GM23338 (cell line): Measurements from ENCODE around the gene TPM1. TPM values are rescaled to one million over a fixed set of nuclear protein-coding genes. Genes with fewer than 3 reads are reported as not detected.

Source experiments
- ATAC-seq: fragments of 200-7000 bp; cut with Tn5 transposase; 3 replicates; pipeline ENCODE4 v1.9.1; 2020
- DNase-seq: peaks from one replicate; pipeline ENCODE4 v3.0.0-alpha.2; 2015; ENCODE audit warnings: low spot score
- H2AFZ ChIP-seq: fragments of 200-600 bp; sonication (generic); 2 replicates; pipeline ENCODE4 v1.8.0; 2016; ENCODE audit warnings: antibody characterized with exemption, mild to moderate bottlenecking, moderate library complexity
- H3F3A ChIP-seq: fragments of 200-600 bp; sonication (generic); replicated peaks from 2 replicates; pipeline ENCODE4 v1.8.0; 2017; ENCODE audit warnings: antibody characterized with exemption, mixed run types, low read depth
- H3K27ac ChIP-seq: fragments of 200-600 bp; sonication (generic); 2 replicates; pipeline ENCODE4 v1.6.1; 2016; ENCODE audit warnings: low read depth
- H3K27me3 ChIP-seq: fragments of 200-600 bp; sonication (generic); 2 replicates; pipeline ENCODE4 v1.8.0; 2016; ENCODE audit warnings: mild to moderate bottlenecking, mixed run types, moderate library complexity; ENCODE audit not compliant: insufficient read depth
- H3K36me3 ChIP-seq: fragments of 200-600 bp; sonication (generic); 2 replicates; pipeline ENCODE4 v1.8.0; 2016; ENCODE audit warnings: mild to moderate bottlenecking; ENCODE audit not compliant: insufficient read depth
- H3K4me1 ChIP-seq: fragments of 200-600 bp; sonication (generic); 2 replicates; pipeline ENCODE4 v1.8.0; 2016; ENCODE audit warnings: mild to moderate bottlenecking, moderate library complexity; ENCODE audit not compliant: insufficient read depth
- H3K4me2 ChIP-seq: fragments of 200-600 bp; sonication (generic); 2 replicates; pipeline ENCODE4 v1.7.1; 2017; ENCODE audit warnings: mixed run types
- H3K4me3 ChIP-seq: fragments of 200-600 bp; sonication (generic); 2 replicates; pipeline ENCODE4 v1.6.1; 2016; ENCODE audit warnings: mixed run types
- H3K79me2 ChIP-seq: fragments of 200-600 bp; sonication (generic); replicated peaks from 2 replicates; pipeline ENCODE4 v1.8.0; 2017; ENCODE audit warnings: mild to moderate bottlenecking; ENCODE audit not compliant: insufficient read depth
- H3K9me2 ChIP-seq: fragments of 200-600 bp; sonication (generic); 2 replicates; pipeline ENCODE4 v1.8.0; 2017; ENCODE audit not compliant: insufficient read depth
- H4K20me1 ChIP-seq: fragments of 200-600 bp; sonication (generic); replicated peaks from 2 replicates; pipeline ENCODE4 v1.8.0; 2017; ENCODE audit warnings: mild to moderate bottlenecking; ENCODE audit not compliant: insufficient read depth
- H3K27ac Mint-ChIP-seq: 2 replicates; pipeline ENCODE4 v1.8.0; 2020; ENCODE audit warnings: inconsistent platforms, mild to moderate bottlenecking, moderate library complexity, mixed read lengths
- H3K27me3 Mint-ChIP-seq: 3 replicates; pipeline ENCODE4 v1.8.0; 2022; ENCODE audit warnings: low read depth, mild to moderate bottlenecking, moderate library complexity, mixed read lengths, inconsistent platforms; ENCODE audit not compliant: insufficient read depth, poor library complexity
- H3K36me3 Mint-ChIP-seq: 3 replicates; pipeline ENCODE4 v1.8.0; 2021; ENCODE audit warnings: low read depth, mild to moderate bottlenecking, inconsistent platforms, moderate library complexity, mixed read lengths
- H3K4me1 Mint-ChIP-seq: 3 replicates; pipeline ENCODE4 v1.8.0; 2020; ENCODE audit warnings: mild to moderate bottlenecking, inconsistent platforms, mixed read lengths
- H3K4me3 Mint-ChIP-seq: 3 replicates; pipeline ENCODE4 v1.8.0; 2021; ENCODE audit warnings: moderate library complexity, mild to moderate bottlenecking, inconsistent platforms, mixed read lengths
- H3K9me3 Mint-ChIP-seq: 3 replicates; pipeline ENCODE4 v1.8.0; 2020; ENCODE audit warnings: moderate library complexity, mild to moderate bottlenecking, inconsistent platforms, mixed read lengths
- ETS1 ChIP-seq: IDR thresholded peaks from 2 replicates; pipeline ENCODE4 v1.6.1; 2016; ENCODE audit warnings: antibody characterized with exemption
- EZH2 ChIP-seq: fragments of 200-600 bp; sonication (generic); IDR thresholded peaks from one replicate; pipeline ENCODE4 v1.8.0; 2017; ENCODE audit warnings: antibody characterized with exemption, mild to moderate bottlenecking, low read depth; ENCODE audit not compliant: unreplicated experiment
- EZH2phosphoT487 ChIP-seq: fragments of 200-600 bp; sonication (generic); IDR thresholded peaks from one replicate; pipeline ENCODE4 v1.8.1; 2018; ENCODE audit warnings: antibody characterized with exemption; ENCODE audit not compliant: unreplicated experiment
- JUNB ChIP-seq: IDR thresholded peaks from one replicate; pipeline ENCODE4 v1.6.1; 2016; ENCODE audit warnings: antibody characterized with exemption; ENCODE audit not compliant: unreplicated experiment
- NANOG ChIP-seq: IDR thresholded peaks from 2 replicates; pipeline ENCODE4 v1.6.1; 2016; ENCODE audit warnings: antibody characterized with exemption, borderline replicate concordance
- REST ChIP-seq: IDR thresholded peaks from one replicate; pipeline ENCODE4 v1.6.1; 2018; ENCODE audit warnings: antibody characterized with exemption; ENCODE audit not compliant: unreplicated experiment
- STAT1 ChIP-seq: IDR thresholded peaks from one replicate; pipeline ENCODE4 v1.6.1; 2016; ENCODE audit warnings: antibody characterized with exemption; ENCODE audit not compliant: unreplicated experiment
- ZNF114 ChIP-seq: fragments of 250-450 bp; sonication (Bioruptor Pico); IDR thresholded peaks from 2 replicates; pipeline ENCODE4 v1.5.0; 2020; ENCODE audit warnings: mild to moderate bottlenecking, moderate library complexity
- ZNF331 ChIP-seq: fragments of 250-450 bp; sonication (Bioruptor Pico); IDR thresholded peaks from 2 replicates; pipeline ENCODE4 v1.5.0; 2020; ENCODE audit warnings: low read depth, mild to moderate bottlenecking, moderate library complexity
- polyA plus RNA-seq: library from polyadenylated mRNA; unstranded; fragments of >200 nt; fragmentation: Nextera tagmentation; extraction: Ambion mirVana; gene quantifications from 2 replicates; pipeline ENCODE4 v1.2.1, GENCODE V29; 2016
- total RNA-seq: library from RNA; depleted of rRNA; stranded (reverse); fragments of >200 nt; shearing (Covaris generic); gene quantifications from 2 replicates; pipeline ENCODE4 v1.2.3, GENCODE V29; 2014
- TF ChIP-seq, protein P1 (sequence below), 2 experiments: fragments of 200-600 bp in 1 of 2; sonication (generic) in 1 of 2; conservative IDR thresholded peaks; 2 replicates each; pipeline versions ENCODE4 v1.5.1 to v1.6.1; 2016 to 2017; ENCODE audit warnings: antibody characterized with exemption in 2 of 2, low read depth in 2 of 2, mild to moderate bottlenecking in 2 of 2, moderate library complexity in 1 of 2
- TF ChIP-seq, protein P2 (sequence below): fragments of 250-450 bp; sonication (Bioruptor Pico); IDR thresholded peaks from 2 replicates; pipeline ENCODE4 v1.5.0; 2020; ENCODE audit warnings: mild to moderate bottlenecking, moderate library complexity

TPM1 gene
- total and polyA plus RNA-seq, 2 experiments from 2014 or later = 449 to 913 TPM

GRCh38 chr15:63086947-63087346, 44.4 kb downstream of the TPM1 start:
- Mint-ChIP-seq H3K4me1 (peaks cover 40% of the 10 kb centered on the region), H3K27ac (no peak overlapping the region)

More at GRCh38 chr15:63086947-63087346, 44.4 kb downstream of the TPM1 start:
- no peaks in the 10 kb centered on the region for H3K9me3 Mint-ChIP-seq
- no peaks in the 10 kb centered on the region for H3K36me3 ChIP-seq
- no peak for ATAC-seq
- no peaks in the 10 kb centered on the region for H3K79me2 ChIP-seq
- no peaks in the 10 kb centered on the region for H3K27me3 ChIP-seq
- no peaks in the 10 kb centered on the region for H4K20me1 ChIP-seq
- peaks cover 1% of the 10 kb centered on the region for H3K27me3 Mint-ChIP-seq
- no peak for DNase-seq
- peak overlapping the region; percentile 47; the same call in 1 of the 2 replicates for H2AFZ ChIP-seq
- H3K4me3 Mint-ChIP-seq = no peak overlapping the region
- no peak for TF ChIP-seq JUNB
- TF ChIP-seq NANOG = no peak
- TF ChIP-seq, protein P1, sequence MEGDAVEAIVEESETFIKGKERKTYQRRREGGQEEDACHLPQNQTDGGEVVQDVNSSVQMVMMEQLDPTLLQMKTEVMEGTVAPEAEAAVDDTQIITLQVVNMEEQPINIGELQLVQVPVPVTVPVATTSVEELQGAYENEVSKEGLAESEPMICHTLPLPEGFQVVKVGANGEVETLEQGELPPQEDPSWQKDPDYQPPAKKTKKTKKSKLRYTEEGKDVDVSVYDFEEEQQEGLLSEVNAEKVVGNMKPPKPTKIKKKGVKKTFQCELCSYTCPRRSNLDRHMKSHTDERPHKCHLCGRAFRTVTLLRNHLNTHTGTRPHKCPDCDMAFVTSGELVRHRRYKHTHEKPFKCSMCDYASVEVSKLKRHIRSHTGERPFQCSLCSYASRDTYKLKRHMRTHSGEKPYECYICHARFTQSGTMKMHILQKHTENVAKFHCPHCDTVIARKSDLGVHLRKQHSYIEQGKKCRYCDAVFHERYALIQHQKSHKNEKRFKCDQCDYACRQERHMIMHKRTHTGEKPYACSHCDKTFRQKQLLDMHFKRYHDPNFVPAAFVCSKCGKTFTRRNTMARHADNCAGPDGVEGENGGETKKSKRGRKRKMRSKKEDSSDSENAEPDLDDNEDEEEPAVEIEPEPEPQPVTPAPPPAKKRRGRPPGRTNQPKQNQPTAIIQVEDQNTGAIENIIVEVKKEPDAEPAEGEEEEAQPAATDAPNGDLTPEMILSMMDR (conservative IDR thresholded peaks at IDR 0.05; ENCODE audit: low read depth in 2 of 2) = no peak
- no peak for TF ChIP-seq STAT1
- TF ChIP-seq REST = no peak
- no peak for TF ChIP-seq EZH2phosphoT487
- TF ChIP-seq EZH2 = no peak
- TF ChIP-seq, protein P2, sequence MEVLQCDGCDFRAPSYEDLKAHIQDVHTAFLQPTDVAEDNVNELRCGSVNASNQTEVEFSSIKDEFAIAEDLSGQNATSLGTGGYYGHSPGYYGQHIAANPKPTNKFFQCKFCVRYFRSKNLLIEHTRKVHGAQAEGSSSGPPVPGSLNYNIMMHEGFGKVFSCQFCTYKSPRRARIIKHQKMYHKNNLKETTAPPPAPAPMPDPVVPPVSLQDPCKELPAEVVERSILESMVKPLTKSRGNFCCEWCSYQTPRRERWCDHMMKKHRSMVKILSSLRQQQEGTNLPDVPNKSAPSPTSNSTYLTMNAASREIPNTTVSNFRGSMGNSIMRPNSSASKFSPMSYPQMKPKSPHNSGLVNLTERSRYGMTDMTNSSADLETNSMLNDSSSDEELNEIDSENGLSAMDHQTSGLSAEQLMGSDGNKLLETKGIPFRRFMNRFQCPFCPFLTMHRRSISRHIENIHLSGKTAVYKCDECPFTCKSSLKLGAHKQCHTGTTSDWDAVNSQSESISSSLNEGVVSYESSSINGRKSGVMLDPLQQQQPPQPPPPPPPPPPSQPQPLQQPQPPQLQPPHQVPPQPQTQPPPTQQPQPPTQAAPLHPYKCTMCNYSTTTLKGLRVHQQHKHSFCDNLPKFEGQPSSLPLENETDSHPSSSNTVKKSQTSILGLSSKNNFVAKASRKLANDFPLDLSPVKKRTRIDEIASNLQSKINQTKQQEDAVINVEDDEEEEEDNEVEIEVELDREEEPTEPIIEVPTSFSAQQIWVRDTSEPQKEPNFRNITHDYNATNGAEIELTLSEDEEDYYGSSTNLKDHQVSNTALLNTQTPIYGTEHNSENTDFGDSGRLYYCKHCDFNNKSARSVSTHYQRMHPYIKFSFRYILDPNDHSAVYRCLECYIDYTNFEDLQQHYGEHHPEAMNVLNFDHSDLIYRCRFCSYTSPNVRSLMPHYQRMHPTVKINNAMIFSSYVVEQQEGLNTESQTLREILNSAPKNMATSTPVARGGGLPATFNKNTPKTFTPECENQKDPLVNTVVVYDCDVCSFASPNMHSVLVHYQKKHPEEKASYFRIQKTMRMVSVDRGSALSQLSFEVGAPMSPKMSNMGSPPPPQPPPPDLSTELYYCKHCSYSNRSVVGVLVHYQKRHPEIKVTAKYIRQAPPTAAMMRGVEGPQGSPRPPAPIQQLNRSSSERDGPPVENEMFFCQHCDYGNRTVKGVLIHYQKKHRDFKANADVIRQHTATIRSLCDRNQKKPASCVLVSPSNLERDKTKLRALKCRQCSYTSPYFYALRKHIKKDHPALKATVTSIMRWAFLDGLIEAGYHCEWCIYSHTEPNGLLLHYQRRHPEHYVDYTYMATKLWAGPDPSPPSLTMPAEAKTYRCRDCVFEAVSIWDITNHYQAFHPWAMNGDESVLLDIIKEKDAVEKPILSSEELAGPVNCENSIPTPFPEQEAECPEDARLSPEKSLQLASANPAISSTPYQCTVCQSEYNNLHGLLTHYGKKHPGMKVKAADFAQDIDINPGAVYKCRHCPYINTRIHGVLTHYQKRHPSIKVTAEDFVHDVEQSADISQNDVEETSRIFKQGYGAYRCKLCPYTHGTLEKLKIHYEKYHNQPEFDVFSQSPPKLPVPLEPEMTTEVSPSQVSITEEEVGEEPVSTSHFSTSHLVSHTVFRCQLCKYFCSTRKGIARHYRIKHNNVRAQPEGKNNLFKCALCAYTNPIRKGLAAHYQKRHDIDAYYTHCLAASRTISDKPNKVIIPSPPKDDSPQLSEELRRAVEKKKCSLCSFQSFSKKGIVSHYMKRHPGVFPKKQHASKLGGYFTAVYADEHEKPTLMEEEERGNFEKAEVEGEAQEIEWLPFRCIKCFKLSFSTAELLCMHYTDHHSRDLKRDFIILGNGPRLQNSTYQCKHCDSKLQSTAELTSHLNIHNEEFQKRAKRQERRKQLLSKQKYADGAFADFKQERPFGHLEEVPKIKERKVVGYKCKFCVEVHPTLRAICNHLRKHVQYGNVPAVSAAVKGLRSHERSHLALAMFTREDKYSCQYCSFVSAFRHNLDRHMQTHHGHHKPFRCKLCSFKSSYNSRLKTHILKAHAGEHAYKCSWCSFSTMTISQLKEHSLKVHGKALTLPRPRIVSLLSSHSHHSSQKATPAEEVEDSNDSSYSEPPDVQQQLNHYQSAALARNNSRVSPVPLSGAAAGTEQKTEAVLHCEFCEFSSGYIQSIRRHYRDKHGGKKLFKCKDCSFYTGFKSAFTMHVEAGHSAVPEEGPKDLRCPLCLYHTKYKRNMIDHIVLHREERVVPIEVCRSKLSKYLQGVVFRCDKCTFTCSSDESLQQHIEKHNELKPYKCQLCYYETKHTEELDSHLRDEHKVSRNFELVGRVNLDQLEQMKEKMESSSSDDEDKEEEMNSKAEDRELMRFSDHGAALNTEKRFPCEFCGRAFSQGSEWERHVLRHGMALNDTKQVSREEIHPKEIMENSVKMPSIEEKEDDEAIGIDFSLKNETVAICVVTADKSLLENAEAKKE (CRISPR knock-in tag) = no peak
- TF ChIP-seq ZNF331 (CRISPR knock-in tag) = no peak
- no peak for TF ChIP-seq ETS1
- TF ChIP-seq ZNF114 = no peak
- H3K4me2 ChIP-seq = peak overlapping the region; percentile 48; the same call in 1 of the 2 replicates
- H3F3A ChIP-seq = peaks cover 9% of the 10 kb centered on the region; the same call in 1 of the 2 replicates
- no peak overlapping the region for H3K27ac ChIP-seq
- peaks cover 58% of the 10 kb centered on the region for H3K4me1 ChIP-seq
- no peak overlapping the region for H3K4me3 ChIP-seq
- no peaks in the 10 kb centered on the region for H3K9me2 ChIP-seq
- H3K36me3 Mint-ChIP-seq = no peaks in the 10 kb centered on the region
